ENCODE results near the gene SCYL3. TPM values are rescaled to one million over a fixed set of nuclear protein-coding genes. Genes with fewer than 3 reads are reported as not detected.

The SCYL3 gene
- total RNA-seq, 1 donor from 2014 or later, result 9.9 TPM

DNA sequence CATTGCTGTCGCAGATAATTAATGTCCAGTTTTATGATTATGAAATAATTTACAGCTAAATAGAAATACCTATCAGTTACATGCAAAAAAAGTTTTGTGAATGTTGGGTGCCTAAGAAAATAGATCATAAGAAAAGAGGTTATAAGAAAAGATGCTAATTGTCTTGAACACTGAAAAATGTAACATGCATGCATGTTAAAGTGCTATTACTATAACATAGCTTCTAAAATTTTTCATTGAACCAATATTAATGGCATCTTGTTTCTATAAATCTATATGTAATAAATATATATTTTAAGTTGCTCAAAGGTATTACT, 35.5 kb upstream of the SCYL3 start:
- Histone ChIP-seq H3K27ac (no peak overlapping the region), H3K9me3 (no peaks in the 10 kb centered on the region), H3K4me3 (no peak overlapping the region), H3K36me3 (no peaks in the 10 kb centered on the region), H3K27me3 (ENCODE audit: low read depth) (no peaks in the 10 kb centered on the region), H3K4me1 (no peaks in the 10 kb centered on the region)
- intact Hi-C loops (cut with DNase I), result no loop called here
- DNase-seq, result no peak
- no peak for ATAC-seq
- TF ChIP-seq, protein P1, sequence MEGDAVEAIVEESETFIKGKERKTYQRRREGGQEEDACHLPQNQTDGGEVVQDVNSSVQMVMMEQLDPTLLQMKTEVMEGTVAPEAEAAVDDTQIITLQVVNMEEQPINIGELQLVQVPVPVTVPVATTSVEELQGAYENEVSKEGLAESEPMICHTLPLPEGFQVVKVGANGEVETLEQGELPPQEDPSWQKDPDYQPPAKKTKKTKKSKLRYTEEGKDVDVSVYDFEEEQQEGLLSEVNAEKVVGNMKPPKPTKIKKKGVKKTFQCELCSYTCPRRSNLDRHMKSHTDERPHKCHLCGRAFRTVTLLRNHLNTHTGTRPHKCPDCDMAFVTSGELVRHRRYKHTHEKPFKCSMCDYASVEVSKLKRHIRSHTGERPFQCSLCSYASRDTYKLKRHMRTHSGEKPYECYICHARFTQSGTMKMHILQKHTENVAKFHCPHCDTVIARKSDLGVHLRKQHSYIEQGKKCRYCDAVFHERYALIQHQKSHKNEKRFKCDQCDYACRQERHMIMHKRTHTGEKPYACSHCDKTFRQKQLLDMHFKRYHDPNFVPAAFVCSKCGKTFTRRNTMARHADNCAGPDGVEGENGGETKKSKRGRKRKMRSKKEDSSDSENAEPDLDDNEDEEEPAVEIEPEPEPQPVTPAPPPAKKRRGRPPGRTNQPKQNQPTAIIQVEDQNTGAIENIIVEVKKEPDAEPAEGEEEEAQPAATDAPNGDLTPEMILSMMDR (IDR thresholded peaks at IDR 0.05), result no peak

DNA sequence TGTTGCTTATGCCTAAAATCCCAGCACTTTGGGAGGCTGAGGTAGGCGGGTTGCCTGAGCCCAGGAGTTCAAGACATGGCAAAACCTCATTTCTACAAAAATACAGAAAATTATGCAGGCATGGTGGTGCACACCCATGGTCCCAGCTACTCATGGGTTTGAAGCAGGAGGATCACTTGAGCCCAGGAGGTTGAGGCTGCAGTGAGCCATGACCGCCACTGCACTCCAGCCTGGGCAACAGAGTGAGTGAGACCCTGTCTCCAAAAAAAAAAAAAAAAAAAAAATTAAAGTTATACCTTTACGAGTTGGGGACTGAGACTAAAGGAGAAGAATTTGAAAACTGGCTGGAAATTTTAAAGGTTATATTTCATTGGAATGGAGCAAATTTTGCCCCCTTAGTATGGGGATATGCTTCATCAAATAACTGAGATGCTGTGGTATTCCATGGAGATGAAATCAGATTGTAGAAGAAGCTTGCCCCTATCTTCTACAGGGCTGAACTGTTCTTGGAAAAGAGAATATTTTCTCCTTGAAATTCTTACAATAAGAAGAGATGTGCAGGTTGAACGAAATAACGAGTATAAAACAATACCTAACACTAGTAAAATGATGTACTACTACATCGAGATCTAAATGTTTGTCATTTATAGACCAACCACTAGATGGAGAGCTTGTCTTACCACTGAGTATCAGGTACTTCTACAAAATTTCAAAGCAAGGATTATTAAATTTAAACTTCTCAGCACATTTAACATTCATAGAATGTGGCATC, 34.9 kb upstream of the SCYL3 start:
- Histone ChIP-seq H3K4me3 (no peak overlapping the region), H3K27ac (no peak overlapping the region), H3K27me3 (ENCODE audit: low read depth) (no peaks in the 10 kb centered on the region), H3K9me3 (no peaks in the 10 kb centered on the region), H3K4me1 (no peaks in the 10 kb centered on the region), H3K36me3 (no peaks in the 10 kb centered on the region)
- DNase-seq (no peak), ATAC-seq (peak; percentile 56 to 61)
- intact Hi-C loops (cut with DNase I), result no loop called here
- TF ChIP-seq, protein P1 (IDR thresholded peaks at IDR 0.05), result peak; percentile 61

DNA sequence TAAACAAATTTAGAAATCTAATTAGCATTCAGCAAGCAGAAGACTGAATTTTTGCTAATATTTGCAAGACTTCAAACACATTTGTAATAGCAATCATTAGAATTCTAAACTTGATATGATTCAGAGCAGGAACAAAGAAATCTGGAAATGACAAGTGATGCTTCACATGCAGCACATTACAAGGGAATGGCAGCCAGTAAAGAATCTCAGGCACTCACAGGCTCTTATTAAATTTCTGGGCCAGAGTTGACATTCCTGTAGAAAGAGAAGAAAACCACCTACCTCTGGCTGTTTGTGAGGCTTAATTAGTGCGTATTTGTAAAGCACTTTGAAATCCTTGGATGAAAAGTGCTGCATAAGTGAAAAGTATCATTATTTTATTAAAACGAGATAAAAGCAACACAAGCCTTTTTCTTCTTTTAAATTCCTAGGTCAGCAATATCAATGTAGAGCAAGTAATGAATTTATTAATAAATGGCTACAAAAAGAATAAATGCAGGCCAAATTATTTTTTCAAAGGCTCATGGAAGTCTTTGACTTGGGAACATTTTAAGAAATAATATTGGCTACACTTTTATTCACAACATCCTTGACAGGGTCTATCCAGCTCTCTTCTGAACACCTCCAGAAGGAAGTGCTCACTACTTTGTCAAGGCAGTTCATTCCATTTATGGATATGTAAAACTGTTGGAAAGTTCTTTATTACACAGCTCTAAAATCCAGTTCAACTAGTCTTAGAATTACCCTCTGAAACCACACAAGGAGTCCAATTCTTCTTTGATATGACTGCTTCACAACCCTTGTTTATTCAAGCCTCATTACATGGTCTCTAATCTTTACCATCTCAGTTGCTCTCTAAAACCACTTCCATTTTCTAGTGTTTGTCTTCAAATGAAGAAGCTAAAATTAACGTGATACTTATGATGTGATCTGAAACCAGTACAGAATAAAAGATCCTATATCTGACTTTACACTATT, 32.1 kb upstream of the SCYL3 start:
- ATAC-seq, result peak; percentile 82 to 88
- no peaks in the 10 kb centered on the region for H3K9me3 ChIP-seq
- no peaks in the 10 kb centered on the region for H3K36me3 ChIP-seq
- H3K4me1 ChIP-seq, result no peaks in the 10 kb centered on the region
- no peaks in the 10 kb centered on the region for H3K27me3 ChIP-seq (ENCODE audit: low read depth)
- H3K4me3 ChIP-seq, result no peak overlapping the region
- no peak for DNase-seq
- TF ChIP-seq, protein P1 (IDR thresholded peaks at IDR 0.05), result no peak
- H3K27ac ChIP-seq, result no peak overlapping the region
- intact Hi-C loops (cut with DNase I), result no loop called here

DNA sequence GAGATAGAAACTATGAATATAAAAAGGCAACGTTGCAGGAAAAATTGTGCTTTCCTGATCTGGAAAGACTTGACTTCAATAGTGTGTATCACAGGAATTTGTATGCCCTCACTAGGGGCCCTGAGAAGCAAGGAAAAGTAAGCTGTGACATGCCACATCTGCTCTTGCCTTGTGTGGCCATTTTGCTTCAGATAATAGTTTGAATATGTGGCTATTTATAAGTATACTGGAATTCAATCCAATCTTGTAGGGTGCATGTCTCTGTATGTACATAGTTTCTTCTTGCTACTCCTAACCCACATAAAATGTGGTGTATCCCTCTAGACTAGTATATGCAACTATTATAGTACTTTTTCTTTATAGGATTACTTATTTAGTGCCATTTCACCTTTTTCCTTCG, 31.1 kb upstream of the SCYL3 start:
- TF ChIP-seq, protein P1 (IDR thresholded peaks at IDR 0.05), result no peak
- Histone ChIP-seq H3K4me1 (no peaks in the 10 kb centered on the region), H3K36me3 (no peaks in the 10 kb centered on the region), H3K9me3 (no peaks in the 10 kb centered on the region), H3K27ac (no peak overlapping the region), H3K27me3 (ENCODE audit: low read depth) (no peaks in the 10 kb centered on the region), H3K4me3 (no peak overlapping the region)
- DNase-seq (no peak), ATAC-seq (no peak)
- intact Hi-C loops (cut with DNase I), result no loop called here

DNA sequence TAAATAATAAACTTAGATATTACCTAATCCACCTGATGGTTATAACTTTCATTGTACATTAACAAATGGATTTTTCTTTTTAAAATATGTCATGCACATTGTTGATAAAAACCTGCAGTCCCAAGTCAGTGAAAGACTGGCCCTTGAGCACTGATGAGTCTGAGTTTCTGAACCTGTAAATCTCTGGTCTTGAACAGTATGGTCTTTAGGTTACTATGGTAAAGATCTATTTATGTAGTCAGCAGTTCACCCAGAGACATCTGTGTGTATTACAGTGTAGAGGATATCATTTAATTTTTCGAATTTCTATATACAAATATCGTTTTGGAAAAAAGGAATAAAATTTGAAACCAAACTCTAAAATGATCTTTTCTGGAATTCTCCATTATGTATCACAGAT, 30.4 kb upstream of the SCYL3 start:
- intact Hi-C loops (cut with DNase I), result no loop called here
- Histone ChIP-seq H3K4me1 (no peaks in the 10 kb centered on the region), H3K27me3 (ENCODE audit: low read depth) (no peaks in the 10 kb centered on the region), H3K4me3 (no peak overlapping the region), H3K36me3 (no peaks in the 10 kb centered on the region), H3K9me3 (no peaks in the 10 kb centered on the region), H3K27ac (no peak overlapping the region)
- TF ChIP-seq, protein P1 (IDR thresholded peaks at IDR 0.05), result no peak
- ATAC-seq (no peak), DNase-seq (no peak)

Measured in lower lobe of right lung (tissue), 2 donors.